A549 (cell line): Measurements from ENCODE around the gene SND1. TPM values are rescaled to one million over a fixed set of nuclear protein-coding genes. Genes with fewer than 3 reads are reported as not detected.

Source experiments
- ATAC-seq, 2 experiments: fragments of 200-7000 bp in 1 of 2; fragments of >200 bp in 1 of 2; cut with Nextera tagmentation in 1 of 2; cut with Tn5 transposase in 1 of 2; 3 replicates each; pipeline versions ENCODE4 v1.8.0 to v1.9.1; 2018 to 2020; ENCODE audit warnings: mild to moderate bottlenecking in 1 of 2, moderate library complexity in 1 of 2
- CTCF ChIA-PET: fragments of 300-600 bp; sonication (Branson Sonifier 250); formaldehyde crosslinking; extraction: SDS; loops from one replicate; lab custom pipeline; 2021; ENCODE audit warnings: antibody characterized with exemption, inconsistent platforms; lab: Yijun Ruan, JAX
- POLR2A ChIA-PET: fragments of 350-600 bp; formaldehyde crosslinking; extraction: SDS; loops from one replicate; lab custom pipeline; 2021; ENCODE audit warnings: antibody characterized with exemption, inconsistent platforms; lab: Yijun Ruan, JAX
- DNase-seq, 2 experiments: peaks; one replicate each; pipeline versions ENCODE4 v3.0.0 to v3.0.0-alpha.2; 2011 to 2016; ENCODE audit warnings: low read depth in 1 of 2, low spot score in 1 of 2
- FAIRE-seq: peaks from 2 replicates; lab custom pipeline; 2011; peaks lifted over from hg19 to GRCh38; lab: Jason Lieb, UNC
- H3K27ac ChIP-seq, 2 experiments: fragments of >200 bp; sonication (Bioruptor Twin); formaldehyde crosslinking; 3 replicates each; pipeline ENCODE4 v1.5.1; 2016 to 2017
- H3K4me1 ChIP-seq: fragments of >200 bp; sonication (Bioruptor Twin); formaldehyde crosslinking; 3 replicates; pipeline ENCODE4 v1.6.1; 2016
- H3K4me2 ChIP-seq: fragments of >200 bp; sonication (Bioruptor Twin); formaldehyde crosslinking; 3 replicates; pipeline ENCODE4 v1.6.1; 2016
- H3K4me3 ChIP-seq: fragments of >200 bp; sonication (Bioruptor Twin); formaldehyde crosslinking; 3 replicates; pipeline ENCODE4 v1.5.1; 2016
- H3K9me3 ChIP-seq: fragments of >200 bp; sonication (Bioruptor Twin); formaldehyde crosslinking; 3 replicates; pipeline ENCODE4 v1.6.1; 2016
- BCL3 ChIP-seq: fragments of >200 bp; sonication (Bioruptor Twin); formaldehyde crosslinking; IDR thresholded peaks from 3 replicates; pipeline ENCODE4 v1.6.1; 2016
- BHLHE40 ChIP-seq: IDR thresholded peaks from 2 replicates; pipeline ENCODE4 v1.6.1; 2012; ENCODE audit warnings: low read depth, low read length, inconsistent platforms
- CBX8 ChIP-seq: fragments of 200-600 bp; sonication (generic); IDR thresholded peaks from 2 replicates; pipeline ENCODE4 v1.6.1; 2016
- CHD2 ChIP-seq: fragments of 150-350 bp; IDR thresholded peaks from 2 replicates; pipeline ENCODE4 v1.6.1; 2014; ENCODE audit warnings: low read length; ENCODE audit not compliant: partially characterized antibody
- ESRRA ChIP-seq: fragments of 150-350 bp; IDR thresholded peaks from 2 replicates; pipeline ENCODE4 v1.6.1; 2014; ENCODE audit warnings: mild to moderate bottlenecking, low read length, borderline replicate concordance
- FOSL2 ChIP-seq, 2 experiments: fragments of 450-650 bp in 1 of 2; fragments of >200 bp in 1 of 2; sonication (Bioruptor Twin) in 1 of 2; formaldehyde crosslinking; IDR thresholded peaks; 2 replicates each; pipeline versions ENCODE4 v1.5.0 to v1.6.1; 2016 to 2020; ENCODE audit warnings: mild to moderate bottlenecking in 1 of 2, moderate library complexity in 1 of 2
- HDAC2 ChIP-seq: fragments of 200-600 bp; sonication (generic); IDR thresholded peaks from 2 replicates; pipeline ENCODE4 v1.6.1; 2016
- HOXB13 ChIP-seq: fragments of 250-450 bp; sonication (Bioruptor Pico); IDR thresholded peaks from 2 replicates; pipeline ENCODE4 v1.5.0; 2020; ENCODE audit warnings: low read depth, mild to moderate bottlenecking, moderate library complexity
- JUNB ChIP-seq: fragments of >200 bp; sonication (Bioruptor Twin); formaldehyde crosslinking; IDR thresholded peaks from 2 replicates; pipeline ENCODE4 v1.6.1; 2016
- MAFK ChIP-seq: fragments of 450-650 bp; IDR thresholded peaks from 2 replicates; pipeline ENCODE4 v1.6.1; 2014; ENCODE audit not compliant: partially characterized antibody
- MYC ChIP-seq: IDR thresholded peaks from 2 replicates; pipeline ENCODE4 v1.6.1; 2012; ENCODE audit warnings: mild to moderate bottlenecking, inconsistent platforms, low read length, improper control_type of control experiment, borderline replicate concordance
- NPAS2 ChIP-seq: fragments of 250-450 bp; sonication (Bioruptor Pico); IDR thresholded peaks from 2 replicates; pipeline ENCODE4 v1.8.0; 2022; ENCODE audit warnings: mild to moderate bottlenecking, moderate library complexity, borderline replicate concordance
- PHF8 ChIP-seq: fragments of 200-600 bp; sonication (generic); IDR thresholded peaks from 2 replicates; pipeline ENCODE4 v1.6.1; 2016; ENCODE audit warnings: low read depth, mild to moderate bottlenecking, antibody characterized with exemption, moderate library complexity, borderline replicate concordance
- POLR2A ChIP-seq: IDR thresholded peaks from 2 replicates; pipeline ENCODE4 v1.6.1; 2012; ENCODE audit warnings: mild to moderate bottlenecking, low read length
- POLR2AphosphoS2 ChIP-seq: conservative IDR thresholded peaks from 2 replicates; pipeline ENCODE4 v1.6.1; 2012; ENCODE audit warnings: low read length, improper control_type of control experiment, inconsistent platforms
- RARB ChIP-seq: fragments of 250-450 bp; sonication (Bioruptor Pico); IDR thresholded peaks from 2 replicates; pipeline ENCODE4 v1.8.0; 2021; ENCODE audit warnings: mild to moderate bottlenecking, moderate library complexity
- SREBF2 ChIP-seq: fragments of 450-650 bp; IDR thresholded peaks from 2 replicates; pipeline ENCODE4 v1.6.1; 2014; ENCODE audit warnings: mild to moderate bottlenecking, moderate library complexity
- USF2 ChIP-seq: fragments of 450-650 bp; IDR thresholded peaks from 2 replicates; pipeline ENCODE4 v1.6.1; 2014; ENCODE audit warnings: antibody characterized with exemption
- ZNF302 ChIP-seq: fragments of 250-450 bp; sonication (Bioruptor Pico); IDR thresholded peaks from 2 replicates; pipeline ENCODE4 v1.9.0; 2021; ENCODE audit warnings: inconsistent platforms, mild to moderate bottlenecking, moderate library complexity
- WGBS: methylation state at CpG from one replicate; pipeline ENCODE4 v1.1.6; 2017; ENCODE audit errors: missing lambda C conversion rate; 5-methylcytosine and 5-hydroxymethylcytosine counted together
- polyA plus RNA-seq, 4 experiments: library from polyadenylated mRNA; depleted of rRNA in 3 of 4; stranded (reverse); fragments of >200 nt; fragmentation: RNase III in 1 of 4; extraction: RNeasy Plus Mini Kit Qiagen cat#74134 plus additional on column Dnase treatment in 1 of 4; gene quantifications; 2 replicates in 3 of 4; 3 replicates in 1 of 4; pipeline ENCODE4 v1.2.3, GENCODE V29; 2011 to 2017

SND1 gene
- polyA plus RNA-seq, 2 of the 4 experiments (the other 2 are of a cell fraction): 102 to 138 TPM

GRCh38 chr7:127949769-127950222 is 297.8 kb downstream of the SND1 start:
- Histone ChIP-seq H3K4me1 (no peaks in the 10 kb centered on the region), H3K27ac (no peak overlapping the region), H3K4me3 (no peak overlapping the region), H3K4me2 (no peak overlapping the region), H3K9me3 (no peaks in the 10 kb centered on the region)
- TF ChIP-seq HDAC2 (no peak), POLR2A (no peak), FOSL2 (IDR thresholded peaks at IDR 0.05) (no peak), FOSL2 (CRISPR knock-in tag; IDR thresholded peaks at IDR 0.05) (no peak), CBX8 (no peak), ESRRA (no peak), HOXB13 (CRISPR knock-in tag) (no peak), BCL3 (no peak), NPAS2 (CRISPR knock-in tag) (no peak)
- ATAC-seq (no peak), FAIRE-seq (no peak), DNase-seq (no peak)
- ChIA-PET POLR2A (no interaction called here), CTCF (interaction anchor here (1.0 kb wide), 1 partner anchor 40 kb away, joined by 3 read pairs; no protein-coding TSS in a partner anchor)
- WGBS: 95% methylated on average over 1 of the region's 1 CpG

GRCh38 chr7:127950233-127950935 is 298.4 kb downstream of the SND1 start:
- Histone ChIP-seq H3K27ac (no peak overlapping the region), H3K4me2 (no peak overlapping the region), H3K9me3 (no peaks in the 10 kb centered on the region), H3K4me1 (no peaks in the 10 kb centered on the region), H3K4me3 (no peak overlapping the region)
- no peak for DNase-seq
- WGBS: 90% methylated on average over 6 of the region's 6 CpGs
- no peak for ATAC-seq
- POLR2A ChIA-PET: no interaction called here
- TF ChIP-seq BHLHE40 (no peak), MAFK (no peak), CHD2 (no peak), MYC (no peak), USF2 (no peak), ZNF302 (CRISPR knock-in tag) (no peak), FOSL2 (IDR thresholded peaks at IDR 0.05) (no peak), FOSL2 (CRISPR knock-in tag; IDR thresholded peaks at IDR 0.05) (no peak), RARB (CRISPR knock-in tag) (no peak), SREBF2 (no peak), PHF8 (no peak), ESRRA (no peak), POLR2AphosphoS2 (no peak)
- CTCF ChIA-PET: interaction anchor here (1.0 kb wide), 1 partner anchor 40 kb away, joined by 3 read pairs; no protein-coding TSS in a partner anchor
- FAIRE-seq: no peak

- CTCF ChIA-PET: no interaction called here
- WGBS: 90% methylated on average over 5 of the region's 5 CpGs
- no peak overlapping the region for H3K4me3 ChIP-seq
- no peak for FAIRE-seq
- TF ChIP-seq BHLHE40: no peak
- TF ChIP-seq ESRRA: no peak
- no peak for TF ChIP-seq JUNB
- TF ChIP-seq, all 56 proteins: peak for 0
- H3K9me3 ChIP-seq: no peaks in the 10 kb centered on the region
- no peaks in the 10 kb centered on the region for H3K4me1 ChIP-seq
- no peak overlapping the region for H3K27ac ChIP-seq
- H3K4me2 ChIP-seq: no peak overlapping the region
- POLR2A ChIA-PET: no interaction called here
- ATAC-seq (no peak), DNase-seq (no peak)
Observed at GRCh38 chr7:127953423-127954356, 301.7 kb downstream of the SND1 start.
